Activated B cell treated with CpG ODN at 0.5 μM for 24 hours (primary cell): ENCODE measurements around the gene LRRC27. TPM values are rescaled to one million over a fixed set of nuclear protein-coding genes. Genes with fewer than 3 reads are reported as not detected.

ENCODE experiments used
- ATAC-seq: fragments of 200-7000 bp; cut with Tn5 transposase; one replicate; pipeline ENCODE4 v1.10.0; 2021; ENCODE audit warnings: low read depth, mild to moderate bottlenecking, moderate library complexity
- CTCF ChIA-PET: fragments of 350-600 bp; sonication (Branson Sonifier 250); formaldehyde crosslinking; loops from one replicate; lab custom pipeline; 2021; ENCODE audit warnings: antibody characterized with exemption; lab: Charles Lee
- POLR2A ChIA-PET: fragments of 350-600 bp; sonication (Branson Sonifier 250); formaldehyde crosslinking; loops from one replicate; lab custom pipeline; 2021; ENCODE audit warnings: antibody characterized with exemption; lab: Charles Lee
- DNase-seq: peaks from one replicate; pipeline ENCODE4 v3.0.0; 2022
- H3K27ac Mint-ChIP-seq: one replicate; pipeline ENCODE4 v1.8.0; 2020; ENCODE audit warnings: mixed read lengths
- H3K27me3 Mint-ChIP-seq: one replicate; pipeline ENCODE4 v1.8.0; 2021; ENCODE audit warnings: mixed read lengths
- H3K36me3 Mint-ChIP-seq: one replicate; pipeline ENCODE4 v1.8.0; 2021; ENCODE audit warnings: low read depth, mixed read lengths
- H3K4me1 Mint-ChIP-seq: one replicate; pipeline ENCODE4 v1.8.0; 2021; ENCODE audit warnings: mixed read lengths
- H3K4me3 Mint-ChIP-seq: one replicate; pipeline ENCODE4 v1.8.0; 2020; ENCODE audit warnings: mild to moderate bottlenecking, mixed read lengths
- H3K9me3 Mint-ChIP-seq: one replicate; pipeline ENCODE4 v1.8.0; 2020; ENCODE audit warnings: mixed read lengths
- CTCF ChIP-seq: fragments of 200-600 bp; IDR thresholded peaks from one replicate; pipeline ENCODE4 v1.8.0; 2022; ENCODE audit warnings: antibody characterized with exemption, mild to moderate bottlenecking
- intact Hi-C: fragments of 100-400 bp; cut with micrococcal nuclease; formaldehyde crosslinking; loops from one replicate; pipeline ENCODE4 v1.15.1; 2024
- total RNA-seq: library from RNA; stranded (reverse); gene quantifications from 2 replicates; pipeline ENCODE4 v1.2.3, GENCODE V29; 2022

Gene LRRC27
- 9.1 and 15.2 TPM in 2 replicates for total RNA-seq

- no peaks in the 10 kb centered on the region for H3K27me3 Mint-ChIP-seq
- CTCF ChIA-PET: no interaction called here
- ATAC-seq (peak; percentile 80), DNase-seq (peak; percentile 100)
- H3K9me3 Mint-ChIP-seq: no peaks in the 10 kb centered on the region
- peaks cover 81% of the 10 kb centered on the region for H3K4me1 Mint-ChIP-seq
- H3K27ac Mint-ChIP-seq: peak within 1 kb of the TSS; percentile 98
- H3K4me3 Mint-ChIP-seq: peak within 1 kb of the TSS; percentile 94
- TF ChIP-seq CTCF: no peak
- peaks cover 35% of the 10 kb centered on the region for H3K36me3 Mint-ChIP-seq
- POLR2A ChIA-PET: interaction anchor here (0.7 to 1.8 kb wide), 7 partner anchors 12 to 899 kb away, joined by 3 to 13 read pairs (median 3); partner anchors contain the start of genes STK32C and UTF1
- intact Hi-C loops: loop anchor here (1.0 to 10.0 kb wide), 10 partner anchors 12 to 1043 kb away; partner anchors contain the start of genes BNIP3, ECHS1, INPP5A and PAOX
Measured at GRCh38 chr10:132331601-132332432, at the start of gene LRRC27. Gene LRRC27, plus strand, starts transcription at chr10:132332193. Its CDS starts 1,332 bp downstream, at chr10:132333525.

DNA sequence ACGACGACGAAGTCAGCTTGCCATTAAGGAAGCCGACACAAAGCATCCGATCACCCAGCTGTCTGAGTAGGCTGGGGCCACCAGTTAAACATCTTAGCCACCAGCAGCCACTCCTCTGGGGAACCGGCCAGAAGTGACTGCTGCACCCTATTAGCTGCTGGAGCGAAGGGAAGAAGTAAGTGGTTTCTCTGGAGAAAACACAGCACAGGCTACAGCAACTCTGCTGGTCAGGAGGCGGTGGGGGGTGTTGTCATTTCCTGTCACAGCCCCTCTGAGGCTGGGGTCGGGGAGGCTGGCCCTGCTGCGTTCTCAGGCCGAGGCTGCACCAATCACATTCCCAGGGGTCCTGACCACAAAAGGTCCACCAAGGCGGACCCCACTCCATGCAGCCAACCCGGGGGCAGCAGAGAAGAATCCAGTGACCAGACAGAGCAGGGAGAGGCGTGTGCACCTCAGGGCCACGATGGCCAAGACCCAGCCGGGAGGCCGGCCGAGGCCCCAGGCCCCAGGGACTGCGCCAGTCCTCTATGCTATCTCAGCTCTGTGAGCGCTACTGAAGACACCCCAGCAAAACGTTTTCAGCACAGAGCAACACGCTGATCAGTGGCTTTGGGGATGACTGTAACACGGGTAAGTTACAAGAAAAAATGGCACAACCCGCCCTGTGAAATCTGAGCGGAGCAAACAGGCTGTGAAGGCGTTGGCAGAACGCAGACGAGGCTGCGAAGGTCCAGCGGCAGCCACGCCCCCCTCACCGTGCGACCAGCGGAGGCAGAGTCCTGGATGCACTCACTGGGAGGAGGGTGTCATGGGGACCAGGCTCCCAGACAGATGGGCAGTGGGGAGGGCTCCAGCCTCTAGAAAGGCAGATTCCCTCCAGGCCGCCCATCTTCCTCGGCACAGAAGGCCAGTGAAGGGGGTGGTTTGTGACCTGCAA lies 49.1 kb upstream of the LRRC27 start:
- DNase-seq (no peak), ATAC-seq (no peak)
- H3K36me3 Mint-ChIP-seq: no peaks in the 10 kb centered on the region
- intact Hi-C loops: no loop called here
- H3K4me3 Mint-ChIP-seq: no peak overlapping the region
- no peak overlapping the region for H3K27ac Mint-ChIP-seq
- no peak for TF ChIP-seq CTCF
- CTCF ChIA-PET: interaction anchor here (0.6 kb wide), 1 partner anchor 370 kb away, joined by 3 read pairs; no protein-coding TSS in a partner anchor
- H3K4me1 Mint-ChIP-seq: no peaks in the 10 kb centered on the region
- POLR2A ChIA-PET: no interaction called here
- H3K27me3 Mint-ChIP-seq: no peaks in the 10 kb centered on the region
- no peaks in the 10 kb centered on the region for H3K9me3 Mint-ChIP-seq

- DNase-seq (no peak), ATAC-seq (no peak)
- CTCF ChIA-PET: interaction anchor here (0.6 kb wide), 1 partner anchor 369 kb away, joined by 3 read pairs; no protein-coding TSS in a partner anchor
- intact Hi-C loops: no loop called here
- Mint-ChIP-seq H3K4me1 (no peaks in the 10 kb centered on the region), H3K36me3 (no peaks in the 10 kb centered on the region), H3K27ac (no peak overlapping the region), H3K4me3 (no peak overlapping the region), H3K9me3 (no peaks in the 10 kb centered on the region), H3K27me3 (no peaks in the 10 kb centered on the region)
- no peak for TF ChIP-seq CTCF
- POLR2A ChIA-PET: no interaction called here
Measured at GRCh38 chr10:132283604-132284382, 48.2 kb upstream of the LRRC27 start.

- Mint-ChIP-seq H3K4me1 (no peaks in the 10 kb centered on the region), H3K27me3 (peaks cover 4% of the 10 kb centered on the region), H3K4me3 (no peak overlapping the region), H3K9me3 (peaks cover 3% of the 10 kb centered on the region), H3K27ac (no peak overlapping the region), H3K36me3 (no peaks in the 10 kb centered on the region)
- ATAC-seq (no peak), DNase-seq (no peak)
- ChIA-PET CTCF (no interaction called here), POLR2A (no interaction called here)
- TF ChIP-seq CTCF: no peak
- intact Hi-C loops: no loop called here
Measured at GRCh38 chr10:132289439-132289838, 42.6 kb upstream of the LRRC27 start.
